Stomach (tissue), 9 donors: ENCODE data around the gene DENND6A. TPM values are rescaled to one million over a fixed set of nuclear protein-coding genes. Genes with fewer than 3 reads are reported as not detected.

Experiments used
- DNase-seq, 2 donors: peaks; one replicate each; pipeline versions ENCODE4 v3.0.0 to v3.0.0-alpha.2; 2013 to 2019
- H3K27ac ChIP-seq, 5 donors: fragments of 200-600 bp in 4 of 5; sonication (generic) in 4 of 5; one replicate each; pipeline ENCODE4 v1.5.1; 2013 to 2019; ENCODE audit warnings: mild to moderate bottlenecking in 1 of 5, moderate library complexity in 1 of 5
- H3K27me3 ChIP-seq, 3 donors: fragments of 200-600 bp; sonication (generic); one replicate each; pipeline ENCODE4 v1.5.1; 2017 to 2019; ENCODE audit warnings: mixed run types in 1 of 3
- H3K36me3 ChIP-seq, 4 donors: fragments of 200-600 bp; sonication (generic); 1 replicate in 3 of 4; 2 replicates in 1 of 4; pipeline ENCODE4 v1.5.1; 2016 to 2019
- H3K4me1 ChIP-seq, 4 donors: fragments of 200-600 bp; sonication (generic); one replicate each; pipeline ENCODE4 v1.5.1; 2016 to 2019
- H3K4me3 ChIP-seq, 4 donors: fragments of 200-600 bp; sonication (generic) in 3 of 4; one replicate each; pipeline ENCODE4 v1.5.1; 2016 to 2019; ENCODE audit warnings: mild to moderate bottlenecking in 1 of 4
- H3K9me3 ChIP-seq, 4 donors: fragments of 200-600 bp; sonication (generic); one replicate each; pipeline ENCODE4 v1.5.1; 2016 to 2019
- EP300 ChIP-seq: sonication (generic); formaldehyde crosslinking; IDR thresholded peaks from one replicate; pipeline ENCODE4 v1.6.1; 2017; ENCODE audit warnings: antibody characterized with exemption
- POLR2A ChIP-seq, 4 donors: fragments of 450-650 bp; IDR thresholded peaks; one replicate each; pipeline ENCODE4 v1.6.1; 2016; ENCODE audit warnings: antibody characterized with exemption in 4 of 4, control low read depth in 2 of 4, mild to moderate bottlenecking in 1 of 4, moderate library complexity in 1 of 4
- POLR2AphosphoS5 ChIP-seq, 3 donors: sonication (generic); formaldehyde crosslinking; IDR thresholded peaks; one replicate each; pipeline ENCODE4 v1.6.1; 2016; ENCODE audit warnings: antibody characterized with exemption in 3 of 3
- WGBS, 5 donors: extraction: QIAGEN DNeasy Blood & Tissue Kit in 3 of 5; methylation state at CpG; one replicate each; pipeline versions ENCODE4 v1.1.5 to v1.1.7; 2013 to 2018; 5-methylcytosine and 5-hydroxymethylcytosine counted together
- intact Hi-C: fragments of 100-400 bp; cut with DNase I; formaldehyde crosslinking; loops from one replicate; pipeline ENCODE4 v1.15.1; 2023; ENCODE audit warnings: low total_unique reads
- polyA plus RNA-seq, 3 donors: library from polyadenylated mRNA; stranded (reverse); fragments of 200-250 nt; gene quantifications; one replicate each; pipeline ENCODE4 v1.2.3, GENCODE V29; 2013
- total RNA-seq, 5 donors: library from RNA; depleted of rRNA; stranded (reverse); fragments of >200 nt; gene quantifications; one replicate each; pipeline versions ENCODE4 v1.1.0 to v1.2.3, GENCODE V29; 2014 to 2016
- TF ChIP-seq, protein P1 (sequence below), 7 experiments: fragments of 450-650 bp in 4 of 7; fragments of 200-600 bp in 3 of 7; sonication (generic) in 3 of 7; IDR thresholded peaks; one replicate each; pipeline ENCODE4 v1.5.1; 2016 to 2019; ENCODE audit warnings: antibody characterized with exemption in 7 of 7, control low read depth in 2 of 7, mild to moderate bottlenecking in 1 of 7
- donor health status: healthy with polysubstance abuse.
- donor health status: Bipolar disorder and iron deficiency.
- donor health status: healthy.

DENND6A gene
- total and polyA plus RNA-seq, 8 donors = 6.5 to 110 (median 11.0) TPM

GRCh38 chr3:57597127-57597923 is 95.6 kb downstream of the DENND6A start, which contains the start of gene ARF4:
ARF4 (minus strand) TSS chr3:57597344; CDS start chr3:57597140, 204 bp downstream.
- TF ChIP-seq EP300 (no peak), POLR2AphosphoS5 (IDR thresholded peaks at IDR 0.05) (peak; percentile 96 to 99 (median 99)), POLR2A (IDR thresholded peaks at IDR 0.05) (peak in 2 of 4 donors; percentile 96 to 99)
- TF ChIP-seq, protein P1, sequence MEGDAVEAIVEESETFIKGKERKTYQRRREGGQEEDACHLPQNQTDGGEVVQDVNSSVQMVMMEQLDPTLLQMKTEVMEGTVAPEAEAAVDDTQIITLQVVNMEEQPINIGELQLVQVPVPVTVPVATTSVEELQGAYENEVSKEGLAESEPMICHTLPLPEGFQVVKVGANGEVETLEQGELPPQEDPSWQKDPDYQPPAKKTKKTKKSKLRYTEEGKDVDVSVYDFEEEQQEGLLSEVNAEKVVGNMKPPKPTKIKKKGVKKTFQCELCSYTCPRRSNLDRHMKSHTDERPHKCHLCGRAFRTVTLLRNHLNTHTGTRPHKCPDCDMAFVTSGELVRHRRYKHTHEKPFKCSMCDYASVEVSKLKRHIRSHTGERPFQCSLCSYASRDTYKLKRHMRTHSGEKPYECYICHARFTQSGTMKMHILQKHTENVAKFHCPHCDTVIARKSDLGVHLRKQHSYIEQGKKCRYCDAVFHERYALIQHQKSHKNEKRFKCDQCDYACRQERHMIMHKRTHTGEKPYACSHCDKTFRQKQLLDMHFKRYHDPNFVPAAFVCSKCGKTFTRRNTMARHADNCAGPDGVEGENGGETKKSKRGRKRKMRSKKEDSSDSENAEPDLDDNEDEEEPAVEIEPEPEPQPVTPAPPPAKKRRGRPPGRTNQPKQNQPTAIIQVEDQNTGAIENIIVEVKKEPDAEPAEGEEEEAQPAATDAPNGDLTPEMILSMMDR (IDR thresholded peaks at IDR 0.05) = peak in 1 of 7 experiments; percentile 22
- Histone ChIP-seq H3K9me3 (no peaks in the 10 kb centered on the region), H3K4me3 (peak within 1 kb of the TSS; percentile 60 to 85 (median 83)), H3K27me3 (no peaks in the 10 kb centered on the region), H3K4me1 (peaks cover 44 to 54% (median 49%) of the 10 kb centered on the region in 4 donors), H3K27ac (peak within 1 kb of the TSS; percentile 91 to 99 (median 98)), H3K36me3 (peaks cover 0 to 12% (median 2%) of the 10 kb centered on the region in 4 donors)
- DNase-seq = peak; percentile 99 to 100
- 0 to 1% (median 0%) methylated on average over 18 to 67 of the region's 67 CpGs for WGBS, 5 donors
- intact Hi-C loops = no loop called here

DNA sequence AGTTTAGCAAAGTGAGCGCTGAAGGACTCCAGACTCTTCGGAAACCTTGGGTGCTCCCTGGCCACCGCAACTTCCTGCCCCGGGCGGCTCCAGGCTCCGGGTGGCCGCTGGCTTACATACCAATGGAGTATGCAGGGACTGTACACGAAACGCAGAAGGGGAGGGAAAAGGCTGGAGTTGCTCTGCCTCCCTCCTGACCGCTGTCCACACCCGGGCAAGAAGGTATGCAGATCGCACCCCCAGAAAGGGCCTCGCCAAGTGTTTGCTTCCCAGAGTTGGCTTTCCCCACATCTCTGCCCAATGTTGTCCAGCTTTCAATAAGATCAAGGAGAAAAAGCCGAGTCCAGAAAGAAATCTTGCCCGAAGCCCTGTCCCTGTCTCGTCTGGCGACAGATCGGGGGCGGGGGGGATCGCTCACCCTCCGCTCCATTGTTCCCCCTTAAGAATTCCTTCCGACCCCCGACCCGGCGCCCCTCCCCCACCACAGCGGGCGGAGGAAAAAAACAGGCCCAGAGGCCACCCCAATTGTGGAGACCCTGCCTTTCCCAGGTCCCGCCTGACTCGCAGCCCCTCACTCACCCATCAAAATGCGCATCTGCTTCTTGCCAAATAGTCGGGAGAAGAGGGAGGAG is 96.3 kb downstream of the DENND6A start:
- H3K27ac ChIP-seq = peak overlapping the region; percentile 91 to 99 (median 98)
- H3K4me1 ChIP-seq = peaks cover 47 to 61% (median 56%) of the 10 kb centered on the region in 4 donors
- no peaks in the 10 kb centered on the region for H3K9me3 ChIP-seq
- peak; percentile 87 to 92 for DNase-seq
- H3K4me3 ChIP-seq = peak overlapping the region; percentile 60 to 85 (median 83)
- TF ChIP-seq POLR2AphosphoS5 (IDR thresholded peaks at IDR 0.05) = peak; percentile 63 to 88 (median 85)
- TF ChIP-seq, protein P1 (IDR thresholded peaks at IDR 0.05) = no peak
- intact Hi-C loops = no loop called here
- H3K36me3 ChIP-seq = peaks cover 0 to 7% (median 0%) of the 10 kb centered on the region in 4 donors
- WGBS, 5 donors = 0% methylated on average over 19 to 31 of the region's 31 CpGs
- no peaks in the 10 kb centered on the region for H3K27me3 ChIP-seq

DNA sequence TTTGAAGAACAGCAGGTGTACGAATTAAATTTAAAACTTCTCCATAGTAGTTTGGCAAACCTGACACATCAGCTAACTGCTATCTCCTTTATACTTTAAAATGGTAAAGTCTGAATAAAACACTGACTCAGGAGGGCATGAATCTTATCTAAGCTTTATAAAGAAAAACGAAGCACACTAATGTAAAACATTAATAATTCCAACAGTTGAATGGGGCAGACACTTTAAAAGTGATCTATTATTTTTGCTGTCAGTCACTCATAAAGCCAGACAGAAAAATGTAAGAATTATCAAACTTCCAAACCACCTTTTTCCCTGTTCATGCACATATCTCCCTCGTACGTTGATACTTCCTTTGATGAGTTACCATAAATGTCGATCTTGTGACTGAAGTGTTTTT is 98.3 kb downstream of the DENND6A start:
- TF ChIP-seq EP300 (no peak), POLR2AphosphoS5 (IDR thresholded peaks at IDR 0.05) (no peak), POLR2A (IDR thresholded peaks at IDR 0.05) (no peak)
- TF ChIP-seq, protein P1 (IDR thresholded peaks at IDR 0.05) = no peak
- Histone ChIP-seq H3K36me3 (peaks cover 0 to 7% (median under 1%) of the 10 kb centered on the region in 4 donors), H3K27ac (peak overlapping the region in 4 of 5 donors; percentile 25 to 99 (median 98)), H3K27me3 (no peaks in the 10 kb centered on the region), H3K4me1 (peaks cover 47 to 67% (median 58%) of the 10 kb centered on the region in 4 donors), H3K9me3 (no peaks in the 10 kb centered on the region), H3K4me3 (peak overlapping the region; percentile 60 to 85 (median 83))
- intact Hi-C loops = no loop called here
- WGBS, 5 donors = 19 to 26% (median 21%) methylated on average over 5 of the region's 5 CpGs
- no peak for DNase-seq

- peak overlapping the region in 2 of 4 donors; percentile 84 to 85 for H3K4me3 ChIP-seq
- no peaks in the 10 kb centered on the region for H3K27me3 ChIP-seq
- H3K9me3 ChIP-seq = no peaks in the 10 kb centered on the region
- DNase-seq = no peak
- intact Hi-C loops = no loop called here
- peak overlapping the region in 2 of 5 donors; percentile 99 for H3K27ac ChIP-seq
- no peak for TF ChIP-seq POLR2AphosphoS5 (IDR thresholded peaks at IDR 0.05)
- TF ChIP-seq, protein P1 (IDR thresholded peaks at IDR 0.05) = no peak
- no peak for TF ChIP-seq POLR2A (IDR thresholded peaks at IDR 0.05)
- TF ChIP-seq EP300 = no peak
- WGBS, 5 donors = 48 to 62% (median 56%) methylated on average over 4 of the region's 4 CpGs
- H3K4me1 ChIP-seq = peaks cover 48 to 68% (median 58%) of the 10 kb centered on the region in 4 donors
- H3K36me3 ChIP-seq = peaks cover 0 to 10% (median 3%) of the 10 kb centered on the region in 4 donors
Measured at GRCh38 chr3:57594144-57594543, 98.7 kb downstream of the DENND6A start.
